Fibroblast of skin of right quadriceps (primary cell): Measurements from ENCODE around the gene RAD9B.

Source experiments
- DNase-seq: peaks from one replicate; pipeline ENCODE4 v3.0.0-alpha.2; 2013

RAD9B gene

GRCh38 chr12:110528277-110528839 is 26.2 kb downstream of the RAD9B start:
- no peak for DNase-seq

GRCh38 chr12:110530511-110530910 is 28.4 kb downstream of the RAD9B start:
- DNase-seq: no peak

GRCh38 chr12:110531741-110532333 is 29.7 kb downstream of the RAD9B start:
- peak; percentile 77 for DNase-seq

GRCh38 chr12:110532644-110533043 is 30.5 kb downstream of the RAD9B start:
- DNase-seq: no peak

- peak; percentile 33 for DNase-seq
These were observed 31.5 kb downstream of the RAD9B start for GRCh38 chr12:110533607-110534006.

- no peak for DNase-seq
These were observed 32.7 kb downstream of the RAD9B start for GRCh38 chr12:110534811-110535210.

- no peak for DNase-seq
These were observed 34.9 kb downstream of the RAD9B start for GRCh38 chr12:110536834-110537604.

- no peak for DNase-seq
These were observed 35.7 kb downstream of the RAD9B start for GRCh38 chr12:110537605-110538409.

GRCh38 chr12:110538869-110539622 is 36.9 kb downstream of the RAD9B start:
- DNase-seq: no peak

- peak; percentile 31 for DNase-seq
These were observed 37.9 kb downstream of the RAD9B start for GRCh38 chr12:110540048-110540447.

- peak; percentile 35 for DNase-seq
These were observed 41.3 kb downstream of the RAD9B start for GRCh38 chr12:110543252-110543959.

- DNase-seq: no peak
These were observed 41.8 kb downstream of the RAD9B start for GRCh38 chr12:110543965-110544364.

GRCh38 chr12:110545259-110545658 is 43.1 kb downstream of the RAD9B start:
- DNase-seq: peak; percentile 96

GRCh38 chr12:110545812-110546211 is 43.7 kb downstream of the RAD9B start:
- DNase-seq: no peak

- peak; percentile 94 for DNase-seq
These were observed 44.2 kb downstream of the RAD9B start for GRCh38 chr12:110546339-110546738.

GRCh38 chr12:110547090-110547489 is 45.0 kb downstream of the RAD9B start:
- DNase-seq: no peak

- peak; percentile 75 for DNase-seq
These were observed 46.5 kb downstream of the RAD9B start for GRCh38 chr12:110548678-110549077.

- no peak for DNase-seq
These were observed 47.6 kb downstream of the RAD9B start for GRCh38 chr12:110549716-110550115.

GRCh38 chr12:110550981-110551380 is 48.9 kb downstream of the RAD9B start:
- no peak for DNase-seq
